Neural progenitor cell (in vitro differentiated cells): ENCODE results near the gene DDX60. TPM values are rescaled to one million over a fixed set of nuclear protein-coding genes. Genes with fewer than 3 reads are reported as not detected.

ENCODE experiments used
- DNase-seq: peaks from one replicate; pipeline ENCODE4 v3.0.0-alpha.2; 2016; ENCODE audit warnings: low spot score
- H2AFZ ChIP-seq: fragments of 200-600 bp; sonication (generic); replicated peaks from 2 replicates; pipeline ENCODE4 v1.6.1; 2016; ENCODE audit warnings: antibody characterized with exemption
- H3F3A ChIP-seq: fragments of 200-600 bp; sonication (generic); 2 replicates; pipeline ENCODE4 v1.6.1; 2016; ENCODE audit warnings: antibody characterized with exemption, low read depth
- H3K27ac ChIP-seq: fragments of 200-600 bp; sonication (generic); 2 replicates; pipeline ENCODE4 v1.5.1; 2016; ENCODE audit warnings: mild to moderate bottlenecking
- H3K27me3 ChIP-seq: fragments of 200-600 bp; sonication (generic); 2 replicates; pipeline ENCODE4 v1.6.1; 2016; ENCODE audit warnings: mild to moderate bottlenecking, moderate library complexity
- H3K36me3 ChIP-seq: fragments of 200-600 bp; sonication (generic); 2 replicates; pipeline ENCODE4 v1.5.1; 2016
- H3K4me1 ChIP-seq: fragments of 200-600 bp; sonication (generic); 2 replicates; pipeline ENCODE4 v1.6.1; 2016; ENCODE audit warnings: mixed run types
- H3K4me2 ChIP-seq: fragments of 200-600 bp; sonication (generic); 2 replicates; pipeline ENCODE4 v1.6.1; 2016
- H3K4me3 ChIP-seq: fragments of 200-600 bp; sonication (generic); 2 replicates; pipeline ENCODE4 v1.5.1; 2016
- H3K79me2 ChIP-seq: fragments of 200-600 bp; sonication (generic); 2 replicates; pipeline ENCODE4 v1.6.1; 2016; ENCODE audit warnings: low read depth
- H3K9ac ChIP-seq: fragments of 200-600 bp; sonication (generic); 2 replicates; pipeline ENCODE4 v1.6.1; 2016
- H3K9me3 ChIP-seq: fragments of 200-600 bp; sonication (generic); 2 replicates; pipeline ENCODE4 v1.5.1; 2016; ENCODE audit warnings: low read depth
- H4K20me1 ChIP-seq: fragments of 200-600 bp; sonication (generic); 2 replicates; pipeline ENCODE4 v1.6.1; 2016; ENCODE audit warnings: low read depth
- H3K27ac Mint-ChIP-seq: 3 replicates; pipeline ENCODE4 v1.8.0; 2021; ENCODE audit warnings: mixed read lengths
- H3K27me3 Mint-ChIP-seq: 2 replicates; pipeline ENCODE4 v1.8.0; 2022; ENCODE audit warnings: low read depth, mild to moderate bottlenecking, inconsistent platforms, moderate library complexity, mixed read lengths; ENCODE audit not compliant: insufficient read depth
- H3K36me3 Mint-ChIP-seq: 3 replicates; pipeline ENCODE4 v1.8.0; 2021; ENCODE audit warnings: mixed read lengths
- H3K4me1 Mint-ChIP-seq: 3 replicates; pipeline ENCODE4 v1.8.0; 2021; ENCODE audit warnings: mixed read lengths
- H3K4me3 Mint-ChIP-seq: 3 replicates; pipeline ENCODE4 v1.8.0; 2021; ENCODE audit warnings: mild to moderate bottlenecking, moderate library complexity, mixed read lengths
- H3K9me3 Mint-ChIP-seq: 3 replicates; pipeline ENCODE4 v1.8.0; 2020; ENCODE audit warnings: mixed read lengths
- CTCF ChIP-seq: fragments of 200-600 bp; sonication (generic); IDR thresholded peaks from 2 replicates; pipeline ENCODE4 v1.5.1; 2017; ENCODE audit warnings: antibody characterized with exemption, mild to moderate bottlenecking
- EZH2 ChIP-seq: fragments of 200-600 bp; sonication (generic); IDR thresholded peaks from 2 replicates; pipeline ENCODE4 v1.6.1; 2017; ENCODE audit warnings: antibody characterized with exemption, mild to moderate bottlenecking, moderate library complexity
- EZH2phosphoT487 ChIP-seq: fragments of 200-600 bp; sonication (generic); IDR thresholded peaks from 2 replicates; pipeline ENCODE4 v1.6.1; 2017; ENCODE audit warnings: antibody characterized with exemption
- total RNA-seq: library from RNA; depleted of rRNA; stranded (reverse); fragments of >200 nt; gene quantifications from 2 replicates; pipeline ENCODE4 v1.2.3, GENCODE V29; 2015; ENCODE audit warnings: low replicate concordance

DDX60 gene
- total RNA-seq, 1 donor from 2014 or later, result 7.8 TPM

DNA sequence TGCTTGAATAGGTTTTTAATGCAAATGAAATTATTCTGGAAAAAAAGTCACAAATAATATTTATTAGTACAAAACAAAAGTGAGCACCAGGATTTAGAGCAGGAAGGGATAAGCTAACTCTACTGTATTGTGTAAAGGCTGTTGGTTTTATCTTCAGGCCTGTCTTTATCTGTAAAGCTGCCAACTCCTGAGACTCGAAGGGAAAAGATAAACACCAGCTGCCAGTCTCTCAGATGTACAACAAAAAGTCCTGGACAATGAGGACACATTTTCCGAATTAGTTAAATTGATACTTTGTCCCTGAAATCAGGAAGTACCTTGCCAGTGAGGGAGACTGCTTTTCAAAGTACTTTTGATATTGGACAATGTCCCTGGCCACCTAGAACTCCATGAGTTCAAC lies 8.8 kb downstream of the DDX60 start:
- Histone ChIP-seq H3K36me3 (no peaks in the 10 kb centered on the region), H3K79me2 (no peaks in the 10 kb centered on the region), H3K4me1 (no peaks in the 10 kb centered on the region), H3F3A (no peaks in the 10 kb centered on the region), H3K4me3 (no peak overlapping the region), H3K9ac (no peak overlapping the region), H3K27me3 (no peaks in the 10 kb centered on the region), H3K27ac (no peak overlapping the region), H2AFZ (no peak overlapping the region), H3K9me3 (no peaks in the 10 kb centered on the region), H3K4me2 (no peak overlapping the region), H4K20me1 (no peaks in the 10 kb centered on the region)
- DNase-seq, result no peak
- Mint-ChIP-seq H3K36me3 (no peaks in the 10 kb centered on the region), H3K4me1 (no peaks in the 10 kb centered on the region), H3K27ac (no peak overlapping the region), H3K9me3 (no peaks in the 10 kb centered on the region), H3K27me3 (no peaks in the 10 kb centered on the region), H3K4me3 (no peak overlapping the region)
- TF ChIP-seq CTCF (no peak), EZH2 (no peak), EZH2phosphoT487 (no peak)

DNA sequence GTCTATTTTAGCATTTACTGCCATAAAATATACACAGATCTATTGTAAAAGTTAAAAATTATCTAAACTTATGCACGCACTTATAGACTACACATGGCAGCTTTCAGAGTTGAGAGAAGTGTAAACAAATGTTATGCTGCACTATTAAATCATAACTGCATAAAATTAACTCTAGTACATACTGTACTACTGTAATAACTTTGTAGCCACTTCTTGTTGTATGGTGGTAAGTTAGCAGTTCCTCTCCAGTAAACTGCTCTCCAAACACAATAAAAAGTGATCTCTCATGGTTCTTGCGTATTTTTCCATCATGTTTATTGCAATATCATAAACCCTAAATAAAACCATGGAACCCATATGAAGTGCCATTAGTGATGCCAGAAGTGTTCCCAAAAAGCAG lies 9.6 kb downstream of the DDX60 start:
- H3K27me3 Mint-ChIP-seq, result no peaks in the 10 kb centered on the region
- no peaks in the 10 kb centered on the region for H3F3A ChIP-seq
- no peak overlapping the region for H3K27ac ChIP-seq
- H3K9ac ChIP-seq, result no peak overlapping the region
- no peak for DNase-seq
- H3K79me2 ChIP-seq, result no peaks in the 10 kb centered on the region
- H3K9me3 Mint-ChIP-seq, result no peaks in the 10 kb centered on the region
- H3K27me3 ChIP-seq, result no peaks in the 10 kb centered on the region
- H2AFZ ChIP-seq, result no peak overlapping the region
- H3K36me3 Mint-ChIP-seq, result no peaks in the 10 kb centered on the region
- H3K4me3 Mint-ChIP-seq, result no peak overlapping the region
- no peaks in the 10 kb centered on the region for H3K36me3 ChIP-seq
- no peaks in the 10 kb centered on the region for H3K4me1 ChIP-seq
- H3K4me1 Mint-ChIP-seq, result no peaks in the 10 kb centered on the region
- no peaks in the 10 kb centered on the region for H3K9me3 ChIP-seq
- H3K27ac Mint-ChIP-seq, result no peak overlapping the region
- TF ChIP-seq EZH2phosphoT487, result no peak
- TF ChIP-seq EZH2, result no peak
- no peak for TF ChIP-seq CTCF
- H3K4me2 ChIP-seq, result no peak overlapping the region
- H4K20me1 ChIP-seq, result no peaks in the 10 kb centered on the region
- no peak overlapping the region for H3K4me3 ChIP-seq

DNA sequence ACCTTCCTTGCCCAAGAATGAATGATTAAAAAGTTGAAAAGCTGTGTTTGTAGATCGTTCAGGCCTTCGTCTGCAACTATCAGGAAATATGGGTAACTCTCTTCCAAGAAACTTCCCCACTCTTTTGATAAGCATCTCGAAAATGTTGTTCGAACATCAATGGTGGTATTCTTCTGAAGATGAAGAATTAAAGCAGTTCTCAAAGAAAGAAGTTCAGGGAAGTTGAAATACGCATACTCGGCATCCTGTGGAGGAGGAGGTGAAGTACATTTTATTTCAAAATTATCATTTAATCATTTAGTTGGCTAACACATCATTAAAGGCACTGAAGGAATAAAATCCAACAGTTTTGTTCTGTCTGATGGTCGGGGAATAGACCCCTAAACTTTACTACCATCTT lies 12.1 kb downstream of the DDX60 start:
- TF ChIP-seq EZH2phosphoT487, result no peak
- TF ChIP-seq EZH2, result no peak
- TF ChIP-seq CTCF, result no peak
- Histone ChIP-seq H3K27me3 (no peaks in the 10 kb centered on the region), H3K4me2 (no peak overlapping the region), H3K9me3 (no peaks in the 10 kb centered on the region), H3F3A (no peaks in the 10 kb centered on the region), H2AFZ (no peak overlapping the region), H3K27ac (no peak overlapping the region), H3K79me2 (no peaks in the 10 kb centered on the region), H3K36me3 (no peaks in the 10 kb centered on the region), H3K4me3 (no peak overlapping the region), H4K20me1 (no peaks in the 10 kb centered on the region), H3K9ac (no peak overlapping the region), H3K4me1 (no peaks in the 10 kb centered on the region)
- no peak overlapping the region for H3K4me3 Mint-ChIP-seq
- peaks cover 5% of the 10 kb centered on the region for H3K4me1 Mint-ChIP-seq
- H3K36me3 Mint-ChIP-seq, result no peaks in the 10 kb centered on the region
- no peaks in the 10 kb centered on the region for H3K27me3 Mint-ChIP-seq
- H3K27ac Mint-ChIP-seq, result no peak overlapping the region
- DNase-seq, result no peak
- no peaks in the 10 kb centered on the region for H3K9me3 Mint-ChIP-seq
